Ascending aorta (tissue), 2 donors: ENCODE results near the gene PLPP3. TPM values are rescaled to one million over a fixed set of nuclear protein-coding genes. Genes with fewer than 3 reads are reported as not detected.

ENCODE experiments used
- DNase-seq, 2 donors: peaks; one replicate each; pipeline ENCODE4 v3.0.0-alpha.2; 2019; ENCODE audit warnings: low spot score in 2 of 2
- H3K27ac ChIP-seq, 2 donors: fragments of 200-600 bp; sonication (generic); one replicate each; pipeline ENCODE4 v1.5.1; 2016 to 2017; ENCODE audit warnings: mild to moderate bottlenecking in 1 of 2
- H3K27me3 ChIP-seq: fragments of 200-600 bp; sonication (generic); one replicate; pipeline ENCODE4 v1.5.1; 2017
- H3K36me3 ChIP-seq, 2 donors: fragments of 200-600 bp; sonication (generic); one replicate each; pipeline ENCODE4 v1.5.1; 2016
- H3K4me1 ChIP-seq, 2 donors: fragments of 200-600 bp; sonication (generic); one replicate each; pipeline ENCODE4 v1.5.1; 2016 to 2017; ENCODE audit warnings: mild to moderate bottlenecking in 1 of 2
- H3K4me3 ChIP-seq, 2 donors: fragments of 200-600 bp; sonication (generic); one replicate each; pipeline ENCODE4 v1.5.1; 2016 to 2017; ENCODE audit warnings: mild to moderate bottlenecking in 1 of 2
- H3K9me3 ChIP-seq, 2 donors: fragments of 200-600 bp; sonication (generic); one replicate each; pipeline ENCODE4 v1.5.1; 2016
- intact Hi-C: fragments of 100-400 bp; cut with DNase I; formaldehyde crosslinking; loops from one replicate; pipeline ENCODE4 v1.15.1; 2023
- total RNA-seq: library from RNA; depleted of rRNA; stranded (reverse); fragments of >200 nt; gene quantifications from one replicate; pipeline ENCODE4 v1.1.0, GENCODE V29; 2016
- TF ChIP-seq, protein P1 (sequence below), 3 experiments: fragments of 200-600 bp in 2 of 3; fragments of 450-650 bp in 1 of 3; sonication (generic) in 2 of 3; IDR thresholded peaks; one replicate each; pipeline ENCODE4 v1.5.1; 2016 to 2019; ENCODE audit warnings: antibody characterized with exemption in 3 of 3, mild to moderate bottlenecking in 1 of 3, moderate library complexity in 1 of 3

The PLPP3 gene
- total RNA-seq, 1 donor from 2014 or later: 87.7 TPM

DNA sequence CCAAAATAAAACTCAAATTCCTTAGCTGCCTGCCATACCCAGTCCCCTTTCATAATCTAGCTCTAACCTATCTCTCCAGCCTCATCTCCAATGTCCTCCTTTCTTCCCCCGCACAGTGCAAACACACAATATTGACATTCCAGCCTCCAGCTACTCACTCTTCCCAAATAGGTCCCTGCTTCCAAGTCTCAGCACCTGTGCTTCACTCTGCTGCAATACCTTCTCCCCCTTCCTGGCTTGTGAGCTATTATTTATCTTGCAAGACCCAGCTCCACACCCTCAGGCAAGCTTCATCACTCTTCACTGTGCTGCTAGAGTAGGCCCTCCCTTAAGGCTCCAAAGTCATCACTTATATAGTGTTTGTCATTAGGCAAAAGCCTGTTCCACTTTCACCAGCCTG lies 9.7 kb downstream of the PLPP3 start:
- H3K9me3 ChIP-seq: no peaks in the 10 kb centered on the region
- H3K36me3 ChIP-seq: no peaks in the 10 kb centered on the region
- intact Hi-C loops: loop anchor here (10.0 kb wide), 2 partner anchors 95 to 985 kb away; no protein-coding TSS in a partner anchor
- no peak for DNase-seq
- no peak overlapping the region for H3K27ac ChIP-seq
- TF ChIP-seq, protein P1, sequence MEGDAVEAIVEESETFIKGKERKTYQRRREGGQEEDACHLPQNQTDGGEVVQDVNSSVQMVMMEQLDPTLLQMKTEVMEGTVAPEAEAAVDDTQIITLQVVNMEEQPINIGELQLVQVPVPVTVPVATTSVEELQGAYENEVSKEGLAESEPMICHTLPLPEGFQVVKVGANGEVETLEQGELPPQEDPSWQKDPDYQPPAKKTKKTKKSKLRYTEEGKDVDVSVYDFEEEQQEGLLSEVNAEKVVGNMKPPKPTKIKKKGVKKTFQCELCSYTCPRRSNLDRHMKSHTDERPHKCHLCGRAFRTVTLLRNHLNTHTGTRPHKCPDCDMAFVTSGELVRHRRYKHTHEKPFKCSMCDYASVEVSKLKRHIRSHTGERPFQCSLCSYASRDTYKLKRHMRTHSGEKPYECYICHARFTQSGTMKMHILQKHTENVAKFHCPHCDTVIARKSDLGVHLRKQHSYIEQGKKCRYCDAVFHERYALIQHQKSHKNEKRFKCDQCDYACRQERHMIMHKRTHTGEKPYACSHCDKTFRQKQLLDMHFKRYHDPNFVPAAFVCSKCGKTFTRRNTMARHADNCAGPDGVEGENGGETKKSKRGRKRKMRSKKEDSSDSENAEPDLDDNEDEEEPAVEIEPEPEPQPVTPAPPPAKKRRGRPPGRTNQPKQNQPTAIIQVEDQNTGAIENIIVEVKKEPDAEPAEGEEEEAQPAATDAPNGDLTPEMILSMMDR (IDR thresholded peaks at IDR 0.05): no peak
- H3K27me3 ChIP-seq: no peaks in the 10 kb centered on the region
- no peak overlapping the region for H3K4me3 ChIP-seq
- H3K4me1 ChIP-seq: peaks cover 0 to 34% of the 10 kb centered on the region in 2 donors

DNA sequence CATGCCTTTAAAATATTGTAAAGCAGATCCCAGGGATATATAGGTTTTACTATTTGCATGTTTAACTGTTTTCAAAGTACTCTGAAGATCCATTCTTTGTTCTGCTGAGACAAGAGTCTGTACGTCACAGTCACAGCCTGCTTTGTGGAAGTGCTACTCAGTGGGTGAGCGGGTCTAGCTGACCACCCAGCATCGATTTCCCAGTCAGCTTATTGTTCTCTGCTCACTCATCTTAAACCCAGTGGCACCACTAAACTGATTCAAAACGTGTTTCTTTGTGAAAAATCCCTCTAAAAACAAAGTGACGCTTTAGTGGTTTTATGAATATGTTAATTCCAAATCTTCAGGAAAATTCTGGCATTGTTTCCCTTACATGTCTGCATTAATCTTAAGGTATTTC lies 12.4 kb downstream of the PLPP3 start:
- H3K9me3 ChIP-seq: no peaks in the 10 kb centered on the region
- no peak for DNase-seq
- intact Hi-C loops: no loop called here
- no peak overlapping the region for H3K27ac ChIP-seq
- H3K4me1 ChIP-seq: peaks cover 0 to 33% of the 10 kb centered on the region in 2 donors
- TF ChIP-seq, protein P1 (IDR thresholded peaks at IDR 0.05): no peak
- H3K4me3 ChIP-seq: no peak overlapping the region
- H3K27me3 ChIP-seq: no peaks in the 10 kb centered on the region
- no peaks in the 10 kb centered on the region for H3K36me3 ChIP-seq

DNA sequence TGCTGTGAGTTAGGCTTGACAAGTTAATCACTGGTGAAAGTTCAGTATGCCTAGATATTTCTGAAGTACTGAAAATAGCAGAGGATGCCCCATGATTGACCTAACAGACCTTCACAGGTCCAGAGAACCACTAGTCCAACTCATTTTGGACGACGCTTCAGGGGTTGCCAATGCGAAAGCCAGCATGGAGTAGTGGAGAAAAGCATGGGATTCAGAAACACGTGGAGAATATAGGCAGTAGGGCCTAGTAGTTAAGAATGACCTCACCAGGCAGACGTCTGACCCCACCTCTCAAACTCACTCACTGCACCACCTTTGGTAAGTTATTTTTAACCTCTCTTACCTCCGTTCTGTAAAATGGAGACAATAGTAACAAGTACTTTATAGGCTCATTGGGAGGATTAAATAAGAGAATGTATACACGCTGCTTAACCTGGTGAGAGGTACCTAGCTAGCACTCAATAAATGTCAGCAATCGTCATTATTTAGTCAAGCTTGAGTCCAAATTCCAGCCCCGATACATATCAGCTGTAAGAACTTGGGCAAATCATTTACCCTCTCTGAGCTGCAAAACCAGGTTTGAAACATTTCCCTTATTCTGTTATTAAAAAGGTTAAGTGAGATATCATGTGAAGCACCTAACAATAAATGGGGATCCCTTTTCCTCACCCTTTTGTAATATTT lies 13.2 kb downstream of the PLPP3 start:
- Histone ChIP-seq H3K4me3 (no peak overlapping the region), H3K27me3 (no peaks in the 10 kb centered on the region), H3K27ac (no peak overlapping the region), H3K36me3 (no peaks in the 10 kb centered on the region), H3K9me3 (no peaks in the 10 kb centered on the region), H3K4me1 (peaks cover 0 to 30% of the 10 kb centered on the region in 2 donors)
- no peak for DNase-seq
- intact Hi-C loops: no loop called here
- TF ChIP-seq, protein P1 (IDR thresholded peaks at IDR 0.05): no peak

DNA sequence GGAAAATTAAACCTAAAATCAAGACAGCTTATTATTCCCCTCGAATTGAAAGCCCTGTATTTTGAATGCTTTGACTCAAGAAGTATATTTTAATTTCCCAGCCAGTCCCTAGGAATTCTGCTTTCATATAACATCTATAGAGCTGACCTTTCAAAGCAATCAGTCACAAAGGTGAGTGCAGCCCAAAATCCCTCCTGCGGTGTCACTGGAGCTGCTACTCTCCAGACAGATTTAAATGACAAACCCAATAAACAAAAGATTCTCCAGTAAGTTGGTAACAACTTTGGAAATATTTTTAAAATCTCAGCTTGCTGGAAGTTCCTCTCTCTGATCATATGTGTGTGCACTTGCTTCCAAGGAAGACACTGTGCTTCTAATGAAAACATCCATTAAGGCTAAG lies 14.7 kb downstream of the PLPP3 start:
- H3K27ac ChIP-seq: no peak overlapping the region

DNA sequence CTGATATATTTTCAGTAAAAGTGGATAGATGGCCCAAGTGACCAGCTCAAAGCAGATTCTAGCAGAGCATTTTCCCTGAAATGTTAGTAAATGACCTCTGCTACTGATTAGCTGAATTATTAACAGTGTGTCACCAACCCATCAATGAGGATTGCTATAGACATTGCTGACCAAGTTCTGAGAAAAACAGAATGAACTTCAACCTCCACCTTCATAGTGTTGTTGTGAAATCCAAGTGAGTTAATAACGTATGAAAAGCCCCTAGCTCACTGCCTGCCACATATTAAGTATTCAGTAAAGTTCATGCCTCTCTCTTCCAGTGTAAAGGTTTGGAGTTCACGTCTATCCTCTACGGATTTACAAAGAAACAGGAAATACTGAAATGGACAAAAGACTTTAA lies 15.8 kb downstream of the PLPP3 start:
- TF ChIP-seq, protein P1 (IDR thresholded peaks at IDR 0.05): no peak
- DNase-seq: no peak
- H3K4me1 ChIP-seq: peaks cover 0 to 18% of the 10 kb centered on the region in 2 donors
- H3K9me3 ChIP-seq: no peaks in the 10 kb centered on the region
- H3K27me3 ChIP-seq: no peaks in the 10 kb centered on the region
- no peak overlapping the region for H3K4me3 ChIP-seq
- no peaks in the 10 kb centered on the region for H3K36me3 ChIP-seq
- no peak overlapping the region for H3K27ac ChIP-seq
- intact Hi-C loops: no loop called here

More for the DNA sequence above, 14.7 kb downstream of the PLPP3 start:
- no peak for DNase-seq
- Histone ChIP-seq H3K4me3 (no peak overlapping the region), H3K9me3 (no peaks in the 10 kb centered on the region), H3K4me1 (peaks cover 0 to 24% of the 10 kb centered on the region in 2 donors), H3K36me3 (no peaks in the 10 kb centered on the region), H3K27me3 (no peaks in the 10 kb centered on the region)
- intact Hi-C loops: no loop called here
- TF ChIP-seq, protein P1 (IDR thresholded peaks at IDR 0.05): no peak
